BJ (cell line): ENCODE results near the gene PMM1. TPM values are rescaled to one million over a fixed set of nuclear protein-coding genes. Genes with fewer than 3 reads are reported as not detected.

Experiments
- CTCF ChIA-PET: fragments of 350-600 bp; formaldehyde crosslinking; extraction: SDS; loops from one replicate; lab custom pipeline; 2021; ENCODE audit warnings: antibody characterized with exemption, inconsistent platforms; lab: Yijun Ruan, JAX
- POLR2A ChIA-PET: fragments of 300-600 bp; sonication (Branson Sonifier 250); formaldehyde crosslinking; extraction: SDS; loops from one replicate; lab custom pipeline; 2021; ENCODE audit warnings: antibody characterized with exemption; lab: Charles Lee
- DNase-seq: peaks from one replicate; pipeline ENCODE4 v3.0.0-alpha.2; 2011; ENCODE audit warnings: low read depth
- H3K27me3 ChIP-seq: 2 replicates; pipeline ENCODE4 v1.6.0; 2011; ENCODE audit warnings: low read length; ENCODE audit not compliant: control insufficient read depth, insufficient read depth
- H3K36me3 ChIP-seq: 2 replicates; pipeline ENCODE4 v1.5.1; 2011; ENCODE audit warnings: low read length; ENCODE audit not compliant: control insufficient read depth, insufficient read depth
- H3K4me3 ChIP-seq: 2 replicates; pipeline ENCODE4 v1.5.1; 2011; ENCODE audit warnings: low read depth, mild to moderate bottlenecking, control low read depth, low read length
- CTCF ChIP-seq: IDR thresholded peaks from 2 replicates; pipeline ENCODE4 v1.5.1; 2011; ENCODE audit warnings: low read depth, mild to moderate bottlenecking, control low read depth, inconsistent platforms, low read length, moderate library complexity; ENCODE audit not compliant: insufficient read depth
- polyA plus RNA-seq: library from polyadenylated mRNA; depleted of rRNA; stranded (reverse); fragments of >200 nt; gene quantifications from 2 replicates; pipeline ENCODE4 v1.2.3, GENCODE V29; 2011

Gene PMM1
- polyA plus RNA-seq, 1 experiment = 109 TPM

DNA sequence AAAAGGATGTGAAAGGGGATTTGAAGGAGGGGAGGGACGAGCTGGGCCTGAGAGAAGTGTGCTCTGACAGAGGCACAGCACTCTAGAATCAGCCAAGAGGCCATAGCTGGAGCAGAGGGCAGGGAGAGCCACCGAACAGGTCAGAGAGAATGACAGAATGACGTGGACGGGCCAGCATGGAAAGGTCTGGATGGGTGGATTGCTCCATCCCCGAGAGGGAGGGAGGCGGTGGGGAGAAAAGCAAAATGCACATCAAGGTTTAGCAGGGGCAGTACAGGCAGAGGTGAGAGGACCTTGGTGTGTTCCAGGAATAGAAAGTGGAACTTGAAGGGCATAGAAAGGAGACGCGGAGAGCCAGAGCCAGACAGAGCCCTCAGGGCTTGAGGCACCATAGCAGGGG is 6.9 kb downstream of the PMM1 start:
- no peaks in the 10 kb centered on the region for H3K27me3 ChIP-seq
- DNase-seq = no peak
- no peak overlapping the region for H3K4me3 ChIP-seq
- peaks cover 30% of the 10 kb centered on the region for H3K36me3 ChIP-seq
- no peak for TF ChIP-seq CTCF
- POLR2A ChIA-PET = no interaction called here
- CTCF ChIA-PET = interaction anchor here (0.7 to 1.3 kb wide), 3 partner anchors 10 to 70 kb away, joined by 3 read pairs; no protein-coding TSS in a partner anchor

DNA sequence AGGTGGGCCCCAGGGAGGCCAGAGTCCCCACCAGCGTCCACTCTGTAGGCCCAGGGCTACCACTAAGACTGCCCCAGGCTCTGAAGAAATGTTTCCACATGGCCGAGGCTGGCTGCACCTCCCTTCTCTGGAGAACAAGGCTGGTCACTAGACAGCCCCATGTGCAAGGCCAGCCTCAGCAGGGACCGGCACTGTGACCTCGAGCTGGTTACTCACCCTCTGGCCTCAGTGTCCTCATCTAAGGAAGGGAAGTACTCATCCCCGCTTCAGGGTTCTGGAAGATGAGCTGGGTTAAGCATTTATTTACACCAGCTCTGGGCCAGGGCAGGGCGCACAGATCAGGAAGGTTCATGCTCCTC is 9.7 kb downstream of the PMM1 start:
- TF ChIP-seq CTCF = no peak
- no peak for DNase-seq
- Histone ChIP-seq H3K36me3 (peaks cover 40% of the 10 kb centered on the region), H3K27me3 (no peaks in the 10 kb centered on the region), H3K4me3 (no peak overlapping the region)
- ChIA-PET CTCF (interaction anchor here (1.3 to 2.0 kb wide), 2 partner anchors 19 to 54 kb away, joined by 3 to 5 read pairs; no protein-coding TSS in a partner anchor), POLR2A (no interaction called here)

GRCh38 chr22:41579297-41579996 is 10.2 kb downstream of the PMM1 start:
- ChIA-PET CTCF (interaction anchor here (1.3 to 2.0 kb wide), 2 partner anchors 19 to 53 kb away, joined by 3 to 5 read pairs; no protein-coding TSS in a partner anchor), POLR2A (no interaction called here)
- peaks cover 37% of the 10 kb centered on the region for H3K36me3 ChIP-seq

DNA sequence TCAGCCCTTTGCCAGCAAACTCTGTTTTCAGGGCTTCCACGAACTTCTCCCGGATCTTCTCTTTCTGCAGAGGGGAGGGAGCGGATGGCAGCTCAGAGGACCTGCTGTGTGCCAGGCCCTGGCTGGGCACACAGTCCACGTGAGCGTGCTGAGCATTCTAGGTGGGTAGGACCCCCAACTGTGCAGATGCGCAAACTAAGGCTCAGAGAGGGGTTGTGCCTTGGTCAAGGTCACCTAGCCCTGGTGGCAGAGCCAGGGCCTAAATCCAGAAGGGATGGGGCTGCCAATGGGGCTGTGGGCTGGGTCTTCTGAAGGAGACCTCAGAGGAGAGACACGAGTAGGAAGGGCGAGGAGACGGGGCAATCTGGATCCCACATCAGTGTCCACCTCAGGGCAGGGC is 10.8 kb downstream of the PMM1 start:
- H3K36me3 ChIP-seq = peaks cover 35% of the 10 kb centered on the region
- no peaks in the 10 kb centered on the region for H3K27me3 ChIP-seq
- ChIA-PET POLR2A (no interaction called here), CTCF (interaction anchor here (1.3 to 2.0 kb wide), 2 partner anchors 20 to 53 kb away, joined by 3 to 5 read pairs; no protein-coding TSS in a partner anchor)
- H3K4me3 ChIP-seq = no peak overlapping the region
- no peak for TF ChIP-seq CTCF
- DNase-seq = no peak

More at GRCh38 chr22:41579297-41579996, 10.2 kb downstream of the PMM1 start:
- H3K4me3 ChIP-seq = no peak overlapping the region
- DNase-seq = no peak
- TF ChIP-seq CTCF = no peak
- H3K27me3 ChIP-seq = no peaks in the 10 kb centered on the region

GRCh38 chr22:41578114-41578513 is 11.5 kb downstream of the PMM1 start:
- Histone ChIP-seq H3K27me3 (no peaks in the 10 kb centered on the region), H3K36me3 (peaks cover 33% of the 10 kb centered on the region), H3K4me3 (no peak overlapping the region)
- CTCF ChIA-PET = interaction anchor here (0.7 to 2.0 kb wide), 7 partner anchors 9 to 20 kb away, joined by 3 to 8 read pairs (median 5); partner anchors contain the start of genes CSDC2 and PMM1
- POLR2A ChIA-PET = no interaction called here
- DNase-seq = no peak
- no peak for TF ChIP-seq CTCF
